Neural cell (in vitro differentiated cells): ENCODE results near the gene RPP30. TPM values are rescaled to one million over a fixed set of nuclear protein-coding genes. Genes with fewer than 3 reads are reported as not detected.

ENCODE experiments used
- H2AFZ ChIP-seq: fragments of 200-600, 300-800 bp; sonication (generic), shearing (Covaris generic); 2 replicates; pipeline ENCODE4 v1.6.0; 2014; ENCODE audit warnings: low read depth, mild to moderate bottlenecking, antibody characterized with exemption, low read length, moderate library complexity
- H3F3A ChIP-seq: fragments of 200-600 bp; shearing (Covaris generic); 2 replicates; pipeline ENCODE4 v1.6.1; 2016; ENCODE audit warnings: mild to moderate bottlenecking, moderate library complexity, mixed read lengths, antibody characterized with exemption, low read length; ENCODE audit not compliant: insufficient read depth, poor library complexity, severe bottlenecking
- H3K27ac ChIP-seq: fragments of 200-600, 300-800 bp; sonication (generic), shearing (Covaris generic); 2 replicates; pipeline ENCODE4 v1.5.1; 2014; ENCODE audit warnings: mild to moderate bottlenecking, low read length, moderate library complexity
- H3K27me3 ChIP-seq: fragments of 300-800, 200-600 bp; sonication (generic), shearing (Covaris generic); 2 replicates; pipeline ENCODE4 v1.6.0; 2014; ENCODE audit warnings: mild to moderate bottlenecking, low read depth, low read length, moderate library complexity; ENCODE audit not compliant: insufficient read depth
- H3K36me3 ChIP-seq: fragments of 300-800, 200-600 bp; sonication (generic), shearing (Covaris generic); 2 replicates; pipeline ENCODE4 v1.5.1; 2014; ENCODE audit warnings: mild to moderate bottlenecking, antibody characterized with exemption, low read length, moderate library complexity; ENCODE audit not compliant: insufficient read depth
- H3K4me2 ChIP-seq: fragments of 300-800, 200-600 bp; sonication (generic), shearing (Covaris generic); 2 replicates; pipeline ENCODE4 v1.6.0; 2014; ENCODE audit warnings: mild to moderate bottlenecking, low read length
- H3K4me3 ChIP-seq: fragments of 300-800, 200-600 bp; sonication (generic), shearing (Covaris generic); 2 replicates; pipeline ENCODE4 v1.5.1; 2014; ENCODE audit warnings: mild to moderate bottlenecking, low read length, moderate library complexity
- H3K79me2 ChIP-seq: fragments of 200-600 bp; shearing (Covaris generic); replicated peaks from 2 replicates; pipeline ENCODE4 v1.6.0; 2014; ENCODE audit warnings: mild to moderate bottlenecking, low read length, moderate library complexity; ENCODE audit not compliant: insufficient read depth
- H3K9ac ChIP-seq: fragments of 300-800, 200-600 bp; sonication (generic), shearing (Covaris generic); 2 replicates; pipeline ENCODE4 v1.6.1; 2016; ENCODE audit warnings: mild to moderate bottlenecking, low read length, mixed read lengths
- H3K9me2 ChIP-seq: fragments of 200-600 bp; shearing (Covaris generic); 2 replicates; pipeline ENCODE4 v1.6.1; 2016; ENCODE audit warnings: mild to moderate bottlenecking, low read length, mixed read lengths; ENCODE audit not compliant: insufficient read depth
- H3K9me3 ChIP-seq: fragments of 200-600, 300-800 bp; sonication (generic), shearing (Covaris generic); 2 replicates; pipeline ENCODE4 v1.6.1; 2016; ENCODE audit warnings: mild to moderate bottlenecking, mixed run types, low read length, moderate library complexity, mixed read lengths
- H4K20me1 ChIP-seq: fragments of 200-600 bp; shearing (Covaris generic); 2 replicates; pipeline ENCODE4 v1.6.1; 2016; ENCODE audit warnings: mild to moderate bottlenecking, mixed run types; ENCODE audit not compliant: insufficient read depth
- EP300 ChIP-seq: fragments of 450-650 bp; conservative IDR thresholded peaks from 2 replicates; pipeline ENCODE4 v1.6.1; 2014; ENCODE audit warnings: antibody characterized with exemption, mild to moderate bottlenecking, moderate library complexity; ENCODE audit not compliant: poor library complexity, severe bottlenecking
- EZH2 ChIP-seq: fragments of 200-600, 300-800 bp; shearing (Covaris generic), sonication (generic); IDR thresholded peaks from 2 replicates; pipeline ENCODE4 v1.6.1; 2014; ENCODE audit warnings: antibody characterized with exemption, low read length, borderline replicate concordance, mild to moderate bottlenecking; ENCODE audit not compliant: insufficient read depth, poor library complexity, severe bottlenecking
- MXI1 ChIP-seq: fragments of 450-650 bp; conservative IDR thresholded peaks from 2 replicates; pipeline ENCODE4 v1.6.1; 2014; ENCODE audit warnings: antibody characterized with exemption, mild to moderate bottlenecking; ENCODE audit not compliant: poor library complexity, severe bottlenecking
- POLR2AphosphoS5 ChIP-seq: IDR thresholded peaks from 2 replicates; pipeline ENCODE4 v1.6.1; 2012
- RAD21 ChIP-seq: fragments of 450-650 bp; conservative IDR thresholded peaks from 2 replicates; pipeline ENCODE4 v1.6.1; 2014; ENCODE audit warnings: antibody characterized with exemption, mild to moderate bottlenecking, moderate library complexity
- SMC3 ChIP-seq: fragments of 450-650 bp; conservative IDR thresholded peaks from 2 replicates; pipeline ENCODE4 v1.6.1; 2014; ENCODE audit warnings: antibody characterized with exemption, mild to moderate bottlenecking, moderate library complexity; ENCODE audit not compliant: poor library complexity
- TAF1 ChIP-seq: IDR thresholded peaks from 2 replicates; pipeline ENCODE4 v1.6.1; 2012; ENCODE audit warnings: low read depth
- polyA minus RNA-seq: library from RNA; depleted of rRNA, polyadenylated mRNA; stranded (reverse); fragments of >200 nt; gene quantifications from 2 replicates; pipeline ENCODE4 v1.2.3, GENCODE V29; 2014
- polyA plus RNA-seq: library from polyadenylated mRNA; depleted of rRNA; stranded (reverse); fragments of >200 nt; gene quantifications from 2 replicates; pipeline ENCODE4 v1.2.3, GENCODE V29; 2014
- TF ChIP-seq, protein P1 (sequence below): fragments of 450-650 bp; IDR thresholded peaks from 2 replicates; pipeline ENCODE4 v1.5.1; 2014; ENCODE audit warnings: antibody characterized with exemption, mild to moderate bottlenecking, moderate library complexity; ENCODE audit not compliant: poor library complexity, severe bottlenecking
- TF ChIP-seq, protein P2 (sequence below): IDR thresholded peaks from 2 replicates; pipeline ENCODE4 v1.6.1; 2012; ENCODE audit warnings: borderline replicate concordance

The RPP30 gene
- polyA plus RNA-seq = 86.5 and 91.1 TPM in 2 replicates
- 71.9 and 72.8 TPM in 2 replicates for polyA minus RNA-seq

GRCh38 chr10:90871766-90872647 lies at the start of gene RPP30:
Gene RPP30, plus strand, starts transcription at chr10:90871974. Its CDS starts 13 bp downstream, at chr10:90871987.
- Histone ChIP-seq H3K36me3 (no peaks in the 10 kb centered on the region), H2AFZ (peak within 1 kb of the TSS; percentile 92), H3K27ac (peak within 1 kb of the TSS; percentile 51), H3K79me2 (peaks cover 23% of the 10 kb centered on the region), H4K20me1 (no peaks in the 10 kb centered on the region), H3K9me2 (no peaks in the 10 kb centered on the region), H3K27me3 (no peaks in the 10 kb centered on the region), H3F3A (no peaks in the 10 kb centered on the region), H3K4me3 (peak within 1 kb of the TSS; percentile 87), H3K9ac (peak within 1 kb of the TSS; percentile 74), H3K4me2 (peak within 1 kb of the TSS; percentile 89), H3K9me3 (no peaks in the 10 kb centered on the region)
- TF ChIP-seq MXI1 = peak; percentile 90
- peak; percentile 84 for TF ChIP-seq POLR2AphosphoS5
- peak; percentile 47 for TF ChIP-seq TAF1
- TF ChIP-seq, protein P1, sequence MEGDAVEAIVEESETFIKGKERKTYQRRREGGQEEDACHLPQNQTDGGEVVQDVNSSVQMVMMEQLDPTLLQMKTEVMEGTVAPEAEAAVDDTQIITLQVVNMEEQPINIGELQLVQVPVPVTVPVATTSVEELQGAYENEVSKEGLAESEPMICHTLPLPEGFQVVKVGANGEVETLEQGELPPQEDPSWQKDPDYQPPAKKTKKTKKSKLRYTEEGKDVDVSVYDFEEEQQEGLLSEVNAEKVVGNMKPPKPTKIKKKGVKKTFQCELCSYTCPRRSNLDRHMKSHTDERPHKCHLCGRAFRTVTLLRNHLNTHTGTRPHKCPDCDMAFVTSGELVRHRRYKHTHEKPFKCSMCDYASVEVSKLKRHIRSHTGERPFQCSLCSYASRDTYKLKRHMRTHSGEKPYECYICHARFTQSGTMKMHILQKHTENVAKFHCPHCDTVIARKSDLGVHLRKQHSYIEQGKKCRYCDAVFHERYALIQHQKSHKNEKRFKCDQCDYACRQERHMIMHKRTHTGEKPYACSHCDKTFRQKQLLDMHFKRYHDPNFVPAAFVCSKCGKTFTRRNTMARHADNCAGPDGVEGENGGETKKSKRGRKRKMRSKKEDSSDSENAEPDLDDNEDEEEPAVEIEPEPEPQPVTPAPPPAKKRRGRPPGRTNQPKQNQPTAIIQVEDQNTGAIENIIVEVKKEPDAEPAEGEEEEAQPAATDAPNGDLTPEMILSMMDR = no peak
- TF ChIP-seq EP300 = no peak
- TF ChIP-seq, protein P2, sequence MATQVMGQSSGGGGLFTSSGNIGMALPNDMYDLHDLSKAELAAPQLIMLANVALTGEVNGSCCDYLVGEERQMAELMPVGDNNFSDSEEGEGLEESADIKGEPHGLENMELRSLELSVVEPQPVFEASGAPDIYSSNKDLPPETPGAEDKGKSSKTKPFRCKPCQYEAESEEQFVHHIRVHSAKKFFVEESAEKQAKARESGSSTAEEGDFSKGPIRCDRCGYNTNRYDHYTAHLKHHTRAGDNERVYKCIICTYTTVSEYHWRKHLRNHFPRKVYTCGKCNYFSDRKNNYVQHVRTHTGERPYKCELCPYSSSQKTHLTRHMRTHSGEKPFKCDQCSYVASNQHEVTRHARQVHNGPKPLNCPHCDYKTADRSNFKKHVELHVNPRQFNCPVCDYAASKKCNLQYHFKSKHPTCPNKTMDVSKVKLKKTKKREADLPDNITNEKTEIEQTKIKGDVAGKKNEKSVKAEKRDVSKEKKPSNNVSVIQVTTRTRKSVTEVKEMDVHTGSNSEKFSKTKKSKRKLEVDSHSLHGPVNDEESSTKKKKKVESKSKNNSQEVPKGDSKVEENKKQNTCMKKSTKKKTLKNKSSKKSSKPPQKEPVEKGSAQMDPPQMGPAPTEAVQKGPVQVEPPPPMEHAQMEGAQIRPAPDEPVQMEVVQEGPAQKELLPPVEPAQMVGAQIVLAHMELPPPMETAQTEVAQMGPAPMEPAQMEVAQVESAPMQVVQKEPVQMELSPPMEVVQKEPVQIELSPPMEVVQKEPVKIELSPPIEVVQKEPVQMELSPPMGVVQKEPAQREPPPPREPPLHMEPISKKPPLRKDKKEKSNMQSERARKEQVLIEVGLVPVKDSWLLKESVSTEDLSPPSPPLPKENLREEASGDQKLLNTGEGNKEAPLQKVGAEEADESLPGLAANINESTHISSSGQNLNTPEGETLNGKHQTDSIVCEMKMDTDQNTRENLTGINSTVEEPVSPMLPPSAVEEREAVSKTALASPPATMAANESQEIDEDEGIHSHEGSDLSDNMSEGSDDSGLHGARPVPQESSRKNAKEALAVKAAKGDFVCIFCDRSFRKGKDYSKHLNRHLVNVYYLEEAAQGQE = no peak
- no peak for TF ChIP-seq SMC3

GRCh38 chr10:90822508-90822907 lies 49.3 kb upstream of the RPP30 start:
- Histone ChIP-seq H3K9me2 (no peaks in the 10 kb centered on the region), H3K79me2 (no peaks in the 10 kb centered on the region), H4K20me1 (no peaks in the 10 kb centered on the region), H3K4me2 (no peak overlapping the region), H3K4me3 (no peak overlapping the region), H3K9me3 (no peaks in the 10 kb centered on the region), H3K36me3 (no peaks in the 10 kb centered on the region), H3F3A (no peaks in the 10 kb centered on the region), H3K27me3 (no peaks in the 10 kb centered on the region), H3K27ac (no peak overlapping the region), H2AFZ (no peak overlapping the region), H3K9ac (no peak overlapping the region)
- TF ChIP-seq MXI1 (no peak), EP300 (no peak), RAD21 (no peak), TAF1 (no peak), EZH2 (no peak), POLR2AphosphoS5 (no peak), SMC3 (no peak)
- TF ChIP-seq, protein P2 = no peak
- TF ChIP-seq, protein P1 = no peak
